Measurements from ENCODE around the gene LMNTD2. TPM values are rescaled to one million over a fixed set of nuclear protein-coding genes. Genes with fewer than 3 reads are reported as not detected.

Gene LMNTD2
- total RNA-seq, 1 donor from 2014 or later: 1.1 TPM

DNA sequence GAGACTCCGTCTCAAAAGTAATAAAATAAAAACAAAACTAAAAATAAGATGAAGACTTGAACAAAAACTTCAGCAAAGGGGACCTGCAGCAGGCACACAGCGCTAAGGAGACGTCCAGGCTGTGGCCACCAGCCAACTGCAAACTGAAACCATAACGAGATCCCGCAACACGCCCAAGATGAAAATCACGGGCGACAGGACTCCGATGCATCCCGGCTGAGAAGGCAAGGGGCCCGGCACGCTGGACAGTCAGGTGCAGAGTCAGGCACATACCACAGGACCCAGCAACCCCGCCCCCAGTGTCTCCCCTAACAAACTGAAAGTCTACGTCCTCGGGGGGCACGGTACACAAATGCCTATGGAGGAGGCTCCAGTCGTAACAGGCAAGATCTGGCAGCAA is 34.3 kb downstream of the LMNTD2 start:
- H3K4me3 Mint-ChIP-seq: no peak overlapping the region
- no peaks in the 10 kb centered on the region for H3K79me2 ChIP-seq (ENCODE audit: low read depth)
- H3K27ac Mint-ChIP-seq: no peak overlapping the region
- peaks cover 2% of the 10 kb centered on the region for H3K27me3 Mint-ChIP-seq (ENCODE audit: insufficient read depth, low read depth)
- no peaks in the 10 kb centered on the region for H3K36me3 ChIP-seq
- H3K27me3 ChIP-seq: no peaks in the 10 kb centered on the region
- no peak overlapping the region for H2AFZ ChIP-seq (replicated peaks)
- no peak for DNase-seq (ENCODE audit: low spot score)
- H4K20me1 ChIP-seq (ENCODE audit: low read depth): no peaks in the 10 kb centered on the region
- no peaks in the 10 kb centered on the region for H3K9me3 Mint-ChIP-seq
- H3K4me3 ChIP-seq: no peak overlapping the region
- no peaks in the 10 kb centered on the region for H3F3A ChIP-seq (ENCODE audit: low read depth)
- H3K36me3 Mint-ChIP-seq: peaks cover 4% of the 10 kb centered on the region
- TF ChIP-seq, protein P1, sequence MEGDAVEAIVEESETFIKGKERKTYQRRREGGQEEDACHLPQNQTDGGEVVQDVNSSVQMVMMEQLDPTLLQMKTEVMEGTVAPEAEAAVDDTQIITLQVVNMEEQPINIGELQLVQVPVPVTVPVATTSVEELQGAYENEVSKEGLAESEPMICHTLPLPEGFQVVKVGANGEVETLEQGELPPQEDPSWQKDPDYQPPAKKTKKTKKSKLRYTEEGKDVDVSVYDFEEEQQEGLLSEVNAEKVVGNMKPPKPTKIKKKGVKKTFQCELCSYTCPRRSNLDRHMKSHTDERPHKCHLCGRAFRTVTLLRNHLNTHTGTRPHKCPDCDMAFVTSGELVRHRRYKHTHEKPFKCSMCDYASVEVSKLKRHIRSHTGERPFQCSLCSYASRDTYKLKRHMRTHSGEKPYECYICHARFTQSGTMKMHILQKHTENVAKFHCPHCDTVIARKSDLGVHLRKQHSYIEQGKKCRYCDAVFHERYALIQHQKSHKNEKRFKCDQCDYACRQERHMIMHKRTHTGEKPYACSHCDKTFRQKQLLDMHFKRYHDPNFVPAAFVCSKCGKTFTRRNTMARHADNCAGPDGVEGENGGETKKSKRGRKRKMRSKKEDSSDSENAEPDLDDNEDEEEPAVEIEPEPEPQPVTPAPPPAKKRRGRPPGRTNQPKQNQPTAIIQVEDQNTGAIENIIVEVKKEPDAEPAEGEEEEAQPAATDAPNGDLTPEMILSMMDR (IDR thresholded peaks at IDR 0.05): no peak
- TF ChIP-seq EZH2phosphoT487 (IDR thresholded peaks at IDR 0.05) (no peak), EZH2 (IDR thresholded peaks at IDR 0.05) (no peak)
- H3K27ac ChIP-seq: no peak overlapping the region
- no peak overlapping the region for H3K4me2 ChIP-seq
- H3K4me1 Mint-ChIP-seq: no peaks in the 10 kb centered on the region
- no peaks in the 10 kb centered on the region for H3K9me3 ChIP-seq (ENCODE audit: low read depth)
- H3K9ac ChIP-seq: no peak overlapping the region
- no peaks in the 10 kb centered on the region for H3K4me1 ChIP-seq

DNA sequence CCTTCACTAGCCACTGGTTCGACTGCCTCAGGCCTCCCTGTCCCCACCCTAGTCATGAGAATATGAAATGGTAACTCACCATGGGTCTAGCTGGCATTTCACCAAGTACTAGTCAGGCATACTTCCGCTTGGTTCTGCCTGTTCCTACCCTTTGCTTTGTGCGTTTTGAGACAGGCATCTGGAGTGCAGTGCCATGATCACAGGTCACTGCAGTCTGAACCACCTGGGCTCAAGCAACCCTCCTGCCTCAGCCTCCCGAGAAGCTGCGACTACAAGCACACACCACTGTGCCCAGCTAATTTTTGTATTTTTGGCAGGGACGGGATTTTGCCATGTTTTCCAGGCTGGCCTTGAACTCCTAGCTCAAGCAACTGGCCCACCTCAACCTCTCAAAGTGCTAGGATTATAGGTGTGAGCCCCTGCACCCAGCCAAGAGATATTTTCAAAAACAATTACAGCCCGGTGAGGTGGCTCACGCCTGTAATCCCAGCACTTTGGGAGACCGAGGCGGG is 39.3 kb downstream of the LMNTD2 start:
- Histone ChIP-seq H3K27ac (no peak overlapping the region), H3K9ac (no peak overlapping the region), H3K27me3 (no peaks in the 10 kb centered on the region), H3F3A (ENCODE audit: low read depth) (peaks cover 7% of the 10 kb centered on the region), H3K4me2 (no peak overlapping the region), H3K4me1 (no peaks in the 10 kb centered on the region), H3K9me3 (ENCODE audit: low read depth) (no peaks in the 10 kb centered on the region), H4K20me1 (ENCODE audit: low read depth) (no peaks in the 10 kb centered on the region), H2AFZ (replicated peaks) (no peak overlapping the region), H3K36me3 (no peaks in the 10 kb centered on the region), H3K4me3 (no peak overlapping the region), H3K79me2 (ENCODE audit: low read depth) (no peaks in the 10 kb centered on the region)
- TF ChIP-seq, protein P1 (IDR thresholded peaks at IDR 0.05): no peak
- TF ChIP-seq EZH2 (IDR thresholded peaks at IDR 0.05): no peak
- TF ChIP-seq EZH2phosphoT487 (IDR thresholded peaks at IDR 0.05): no peak
- Mint-ChIP-seq H3K27ac (no peak overlapping the region), H3K4me3 (no peak overlapping the region), H3K9me3 (peaks cover 20% of the 10 kb centered on the region), H3K4me1 (no peaks in the 10 kb centered on the region), H3K27me3 (ENCODE audit: insufficient read depth, low read depth) (peaks cover 2% of the 10 kb centered on the region), H3K36me3 (peaks cover 9% of the 10 kb centered on the region)
- no peak for DNase-seq (ENCODE audit: low spot score)

GRCh38 chr11:520428-521176 is 39.9 kb downstream of the LMNTD2 start:
- H3K27me3 Mint-ChIP-seq (ENCODE audit: insufficient read depth, low read depth): peaks cover 2% of the 10 kb centered on the region
- no peak overlapping the region for H3K27ac ChIP-seq
- peak; percentile 1 for DNase-seq (ENCODE audit: low spot score)

More at GRCh38 chr11:520428-521176, 39.9 kb downstream of the LMNTD2 start:
- Mint-ChIP-seq H3K4me3 (no peak overlapping the region), H3K27ac (no peak overlapping the region), H3K4me1 (no peaks in the 10 kb centered on the region), H3K9me3 (peaks cover 24% of the 10 kb centered on the region), H3K36me3 (peaks cover 12% of the 10 kb centered on the region)
- Histone ChIP-seq H3K9ac (no peak overlapping the region), H3F3A (ENCODE audit: low read depth) (peaks cover 7% of the 10 kb centered on the region), H3K4me2 (no peak overlapping the region), H3K4me1 (no peaks in the 10 kb centered on the region), H3K36me3 (no peaks in the 10 kb centered on the region), H3K9me3 (ENCODE audit: low read depth) (no peaks in the 10 kb centered on the region), H4K20me1 (ENCODE audit: low read depth) (no peaks in the 10 kb centered on the region), H2AFZ (replicated peaks) (no peak overlapping the region), H3K27me3 (no peaks in the 10 kb centered on the region), H3K4me3 (no peak overlapping the region), H3K79me2 (ENCODE audit: low read depth) (no peaks in the 10 kb centered on the region)
- no peak for TF ChIP-seq EZH2phosphoT487 (IDR thresholded peaks at IDR 0.05)
- TF ChIP-seq, protein P1 (IDR thresholded peaks at IDR 0.05): peak; percentile 8
- no peak for TF ChIP-seq EZH2 (IDR thresholded peaks at IDR 0.05)

Measured in neural progenitor cell (in vitro differentiated cells).